Neural crest cell (in vitro differentiated cells): ENCODE data around the gene PCDHGB1. TPM values are rescaled to one million over a fixed set of nuclear protein-coding genes. Genes with fewer than 3 reads are reported as not detected.

ENCODE experiments used
- DNase-seq: peaks from one replicate; pipeline ENCODE4 v3.0.0; 2021; ENCODE audit warnings: low read depth, mixed read lengths, low spot score
- H3K27ac Mint-ChIP-seq: one replicate; pipeline ENCODE4 v1.8.0; 2021; ENCODE audit warnings: mild to moderate bottlenecking, mixed read lengths; ENCODE audit not compliant: unreplicated experiment
- H3K27me3 Mint-ChIP-seq: 2 replicates; pipeline ENCODE4 v1.8.0; 2021; ENCODE audit warnings: low read depth, mild to moderate bottlenecking, mixed read lengths
- H3K36me3 Mint-ChIP-seq: 2 replicates; pipeline ENCODE4 v1.8.0; 2021; ENCODE audit warnings: low read depth, mild to moderate bottlenecking, mixed read lengths
- H3K4me1 Mint-ChIP-seq: 2 replicates; pipeline ENCODE4 v1.8.0; 2021; ENCODE audit warnings: mixed read lengths
- H3K4me3 Mint-ChIP-seq: one replicate; pipeline ENCODE4 v1.8.0; 2021; ENCODE audit warnings: mild to moderate bottlenecking, mixed read lengths
- H3K9me3 Mint-ChIP-seq: 2 replicates; pipeline ENCODE4 v1.8.0; 2021; ENCODE audit warnings: mixed read lengths
- CTCF ChIP-seq: fragments of 200-600 bp; sonication (generic); conservative IDR thresholded peaks from 2 replicates; pipeline ENCODE4 v1.5.0; 2021; ENCODE audit warnings: antibody characterized with exemption, mild to moderate bottlenecking
- total RNA-seq: library from RNA; stranded (reverse); gene quantifications from 2 replicates; pipeline ENCODE4 v1.2.1, GENCODE V29; 2021

Gene PCDHGB1
- total RNA-seq, 1 donor from 2014 or later: 3.0 TPM

- H3K9me3 Mint-ChIP-seq: peaks cover 36% of the 10 kb centered on the region
- H3K27ac Mint-ChIP-seq: peak overlapping the region; percentile 96
- H3K4me3 Mint-ChIP-seq: peak overlapping the region; percentile 94
Measured at GRCh38 chr5:141319699-141320098, 30.2 kb upstream of the PCDHGB1 start.

GRCh38 chr5:141320225-141321169 lies 29.4 kb upstream of the PCDHGB1 start, which contains the start of gene TAF7:
TAF7 (minus strand) TSS chr5:141320784; CDS start chr5:141320044, 740 bp downstream.
- peaks cover 52% of the 10 kb centered on the region for H3K36me3 Mint-ChIP-seq
- H3K4me1 Mint-ChIP-seq: peaks cover 27% of the 10 kb centered on the region
- DNase-seq: peak; percentile 94
- peak; percentile 97 for TF ChIP-seq CTCF
- peaks cover 28% of the 10 kb centered on the region for H3K9me3 Mint-ChIP-seq
- peak within 1 kb of the TSS; percentile 94 for H3K4me3 Mint-ChIP-seq
- H3K27me3 Mint-ChIP-seq: peaks cover 10% of the 10 kb centered on the region
- H3K27ac Mint-ChIP-seq: peak within 1 kb of the TSS; percentile 96

More at GRCh38 chr5:141319699-141320098, 30.2 kb upstream of the PCDHGB1 start:
- no peak for DNase-seq
- H3K4me1 Mint-ChIP-seq: peaks cover 27% of the 10 kb centered on the region
- TF ChIP-seq CTCF: no peak
- peaks cover 10% of the 10 kb centered on the region for H3K27me3 Mint-ChIP-seq
- peaks cover 60% of the 10 kb centered on the region for H3K36me3 Mint-ChIP-seq

- H3K4me1 Mint-ChIP-seq: peaks cover 24% of the 10 kb centered on the region
- H3K4me3 Mint-ChIP-seq: peak overlapping the region; percentile 94
- TF ChIP-seq CTCF: no peak
- no peak overlapping the region for H3K27ac Mint-ChIP-seq
- H3K36me3 Mint-ChIP-seq: peaks cover 49% of the 10 kb centered on the region
- peaks cover 28% of the 10 kb centered on the region for H3K9me3 Mint-ChIP-seq
- peaks cover 12% of the 10 kb centered on the region for H3K27me3 Mint-ChIP-seq
- DNase-seq: no peak
Measured at GRCh38 chr5:141322261-141322660, 27.6 kb upstream of the PCDHGB1 start.

GRCh38 chr5:141326088-141326854 lies 23.6 kb upstream of the PCDHGB1 start:
- Mint-ChIP-seq H3K27me3 (peaks cover 2% of the 10 kb centered on the region), H3K9me3 (peaks cover 11% of the 10 kb centered on the region), H3K27ac (peak overlapping the region; percentile 92), H3K4me1 (no peaks in the 10 kb centered on the region), H3K36me3 (peaks cover 28% of the 10 kb centered on the region), H3K4me3 (peak overlapping the region; percentile 62)
- TF ChIP-seq CTCF: peak; percentile 64
- no peak for DNase-seq

GRCh38 chr5:141328231-141328630 lies 21.7 kb upstream of the PCDHGB1 start:
- no peak for TF ChIP-seq CTCF
- H3K9me3 Mint-ChIP-seq: peaks cover 11% of the 10 kb centered on the region
- H3K36me3 Mint-ChIP-seq: peaks cover 23% of the 10 kb centered on the region
- H3K4me3 Mint-ChIP-seq: no peak overlapping the region
- peaks cover 2% of the 10 kb centered on the region for H3K27me3 Mint-ChIP-seq
- no peaks in the 10 kb centered on the region for H3K4me1 Mint-ChIP-seq
- H3K27ac Mint-ChIP-seq: no peak overlapping the region
- DNase-seq: no peak
